Astrocyte (in vitro differentiated cells and primary cell): ENCODE measurements around the gene KLK1. TPM values are rescaled to one million over a fixed set of nuclear protein-coding genes. Genes with fewer than 3 reads are reported as not detected.

Source experiments
- DNase-seq: peaks from one replicate; pipeline ENCODE4 v3.0.0-alpha.2; 2010; ENCODE audit warnings: low read depth
- FAIRE-seq: peaks from 2 replicates; lab custom pipeline; 2011; peaks lifted over from hg19 to GRCh38; lab: Jason Lieb, UNC
- H2AFZ ChIP-seq: 2 replicates; pipeline ENCODE4 v1.6.0; 2012; ENCODE audit warnings: low read depth, low read length, inconsistent platforms
- H3K27ac ChIP-seq: 2 replicates; pipeline ENCODE4 v1.5.1; 2011; ENCODE audit warnings: low read depth, low read length, inconsistent platforms
- H3K27me3 ChIP-seq: 2 replicates; pipeline ENCODE4 v1.6.0; 2011; ENCODE audit warnings: low read length, inconsistent platforms; ENCODE audit not compliant: insufficient read depth
- H3K36me3 ChIP-seq: 2 replicates; pipeline ENCODE4 v1.5.1; 2011; ENCODE audit warnings: low read length, inconsistent platforms; ENCODE audit not compliant: insufficient read depth
- H3K4me1 ChIP-seq: 2 replicates; pipeline ENCODE4 v1.5.1; 2011; ENCODE audit warnings: low read length, inconsistent platforms; ENCODE audit not compliant: insufficient read depth
- H3K4me2 ChIP-seq: 2 replicates; pipeline ENCODE4 v1.6.0; 2012; ENCODE audit warnings: low read length, inconsistent platforms
- H3K4me3 ChIP-seq: 2 replicates; pipeline ENCODE4 v1.5.1; 2011; ENCODE audit warnings: low read depth, mild to moderate bottlenecking, low read length, inconsistent platforms; ENCODE audit not compliant: insufficient read depth
- H3K79me2 ChIP-seq: 2 replicates; pipeline ENCODE4 v1.6.0; 2012; ENCODE audit warnings: mild to moderate bottlenecking, low read length, inconsistent platforms; ENCODE audit not compliant: insufficient read depth
- H3K9ac ChIP-seq: 2 replicates; pipeline ENCODE4 v1.6.0; 2012; ENCODE audit warnings: mild to moderate bottlenecking, low read length, inconsistent platforms
- H3K9me3 ChIP-seq: 2 replicates; pipeline ENCODE4 v1.5.1; 2012; ENCODE audit warnings: low read depth, mild to moderate bottlenecking, low read length, inconsistent platforms; ENCODE audit not compliant: insufficient read depth
- H4K20me1 ChIP-seq: 2 replicates; pipeline ENCODE4 v1.6.0; 2012; ENCODE audit warnings: low read length, inconsistent platforms; ENCODE audit not compliant: insufficient read depth
- H3K27ac Mint-ChIP-seq: one replicate; pipeline ENCODE4 v1.8.0; 2021; ENCODE audit warnings: mild to moderate bottlenecking, mixed read lengths; ENCODE audit not compliant: unreplicated experiment
- H3K27me3 Mint-ChIP-seq: one replicate; pipeline ENCODE4 v1.8.0; 2021; ENCODE audit warnings: low read depth, mixed read lengths; ENCODE audit not compliant: unreplicated experiment
- H3K36me3 Mint-ChIP-seq: one replicate; pipeline ENCODE4 v1.8.0; 2021; ENCODE audit warnings: low read depth, mixed read lengths; ENCODE audit not compliant: unreplicated experiment
- H3K4me1 Mint-ChIP-seq: one replicate; pipeline ENCODE4 v1.8.0; 2021; ENCODE audit warnings: low read depth, mixed read lengths; ENCODE audit not compliant: unreplicated experiment
- H3K4me3 Mint-ChIP-seq: one replicate; pipeline ENCODE4 v1.8.0; 2021; ENCODE audit warnings: mild to moderate bottlenecking, moderate library complexity, mixed read lengths; ENCODE audit not compliant: unreplicated experiment
- H3K9me3 Mint-ChIP-seq: one replicate; pipeline ENCODE4 v1.8.0; 2021; ENCODE audit warnings: mild to moderate bottlenecking, mixed read lengths; ENCODE audit not compliant: unreplicated experiment
- CTCF ChIP-seq: IDR thresholded peaks from 2 replicates; pipeline ENCODE4 v1.5.1; 2011; ENCODE audit warnings: low read depth, mild to moderate bottlenecking, inconsistent platforms, low read length, moderate library complexity; ENCODE audit not compliant: insufficient read depth
- EZH2 ChIP-seq: IDR thresholded peaks from 2 replicates; pipeline ENCODE4 v1.6.1; 2012; ENCODE audit warnings: mild to moderate bottlenecking, low read length, inconsistent platforms; ENCODE audit not compliant: insufficient read depth
- total RNA-seq: library from RNA; stranded (reverse); gene quantifications from 2 replicates; pipeline ENCODE4 v1.2.1, GENCODE V29; 2021

Gene KLK1
- total RNA-seq, 1 donor from 2014 or later, result not detected

- no peak for FAIRE-seq
- Mint-ChIP-seq H3K4me3 (no peak overlapping the region), H3K36me3 (peaks cover 2% of the 10 kb centered on the region), H3K4me1 (no peaks in the 10 kb centered on the region), H3K27me3 (peaks cover 78% of the 10 kb centered on the region), H3K27ac (no peak overlapping the region), H3K9me3 (peaks cover 18% of the 10 kb centered on the region)
- no peaks in the 10 kb centered on the region for H3K36me3 ChIP-seq
- peaks cover 5% of the 10 kb centered on the region for H3K27me3 ChIP-seq
- H3K9me3 ChIP-seq, result no peaks in the 10 kb centered on the region
- H3K4me3 ChIP-seq, result no peak overlapping the region
- no peak overlapping the region for H3K27ac ChIP-seq
- no peaks in the 10 kb centered on the region for H3K4me1 ChIP-seq
- no peak overlapping the region for H3K4me2 ChIP-seq
- H4K20me1 ChIP-seq, result no peaks in the 10 kb centered on the region
- H3K9ac ChIP-seq, result no peak overlapping the region
- no peak overlapping the region for H2AFZ ChIP-seq
- DNase-seq, result no peak
- H3K79me2 ChIP-seq, result no peaks in the 10 kb centered on the region
- no peak for TF ChIP-seq CTCF
Observed at GRCh38 chr19:50818859-50819472, 4.6 kb downstream of the KLK1 start.

GRCh38 chr19:50817941-50818858 is 5.4 kb downstream of the KLK1 start:
- no peaks in the 10 kb centered on the region for H3K9me3 ChIP-seq
- H3K27ac Mint-ChIP-seq, result no peak overlapping the region
- H3K4me1 Mint-ChIP-seq, result no peaks in the 10 kb centered on the region
- TF ChIP-seq EZH2 (no peak), CTCF (no peak)
- H3K27me3 ChIP-seq, result peaks cover 5% of the 10 kb centered on the region
- peaks cover 2% of the 10 kb centered on the region for H3K36me3 Mint-ChIP-seq
- no peak overlapping the region for H3K4me3 ChIP-seq
- FAIRE-seq, result no peak
- H3K27me3 Mint-ChIP-seq, result peaks cover 76% of the 10 kb centered on the region
- H3K4me3 Mint-ChIP-seq, result peak overlapping the region; percentile 50
- H3K4me1 ChIP-seq, result no peaks in the 10 kb centered on the region
- no peaks in the 10 kb centered on the region for H3K79me2 ChIP-seq
- no peak overlapping the region for H3K27ac ChIP-seq
- H2AFZ ChIP-seq, result peak overlapping the region; percentile 69
- no peak for DNase-seq
- H3K9ac ChIP-seq, result no peak overlapping the region
- no peaks in the 10 kb centered on the region for H3K36me3 ChIP-seq
- H4K20me1 ChIP-seq, result no peaks in the 10 kb centered on the region
- H3K4me2 ChIP-seq, result peak overlapping the region; percentile 63
- peaks cover 18% of the 10 kb centered on the region for H3K9me3 Mint-ChIP-seq
